SJCRH30 (cell line): ENCODE measurements around the gene NOL6. TPM values are rescaled to one million over a fixed set of nuclear protein-coding genes. Genes with fewer than 3 reads are reported as not detected.
A peak's percentile ranks its signal among the peaks of the same experiment; 100 is the strongest.

Experiments
- DNase-seq, 2 experiments: peaks; one replicate each; pipeline ENCODE4 v3.0.0-alpha.2; 2015 to 2020
- H3K27ac ChIP-seq: fragments of 250-450 bp; sonication (Bioruptor Pico); 2 replicates; pipeline ENCODE4 v1.5.1; 2020; ENCODE audit warnings: mild to moderate bottlenecking, moderate library complexity
- H3K27me3 ChIP-seq: fragments of 250-450 bp; sonication (Bioruptor Pico); 2 replicates; pipeline ENCODE4 v1.5.1; 2020; ENCODE audit warnings: mild to moderate bottlenecking, moderate library complexity
- H3K36me3 ChIP-seq: fragments of 250-450 bp; sonication (Bioruptor Pico); 2 replicates; pipeline ENCODE4 v1.5.1; 2020; ENCODE audit warnings: mild to moderate bottlenecking, moderate library complexity
- H3K4me1 ChIP-seq: fragments of 250-450 bp; sonication (Bioruptor Pico); 2 replicates; pipeline ENCODE4 v1.5.1; 2020; ENCODE audit warnings: mild to moderate bottlenecking, moderate library complexity
- H3K4me3 ChIP-seq: fragments of 250-450 bp; sonication (Bioruptor Pico); 2 replicates; pipeline ENCODE4 v1.5.1; 2020; ENCODE audit warnings: mild to moderate bottlenecking, moderate library complexity
- H3K9me3 ChIP-seq: fragments of 250-450 bp; sonication (Bioruptor Pico); replicated peaks from 2 replicates; pipeline ENCODE4 v1.5.1; 2020; ENCODE audit warnings: mild to moderate bottlenecking, moderate library complexity
- total RNA-seq: library from RNA; depleted of rRNA; stranded (reverse); fragments of >200 nt; shearing (Covaris generic); gene quantifications from 2 replicates; pipeline ENCODE4 v1.2.3, GENCODE V29; 2014; rRNA removed

NOL6 gene
- total RNA-seq, 1 experiment from 2014 or later = 27.5 TPM

- no peaks in the 10 kb centered on the region for H3K27me3 ChIP-seq
- no peak for DNase-seq
- no peak overlapping the region for H3K4me3 ChIP-seq
- H3K27ac ChIP-seq = no peak overlapping the region
- H3K36me3 ChIP-seq = no peaks in the 10 kb centered on the region
- H3K9me3 ChIP-seq = no peaks in the 10 kb centered on the region
- no peaks in the 10 kb centered on the region; the same call in 1 of the 2 replicates for H3K4me1 ChIP-seq
Observed at GRCh38 chr9:33416996-33417395, 56.7 kb downstream of the NOL6 start.

- peak; percentile 60 to 72 for DNase-seq
- Histone ChIP-seq H3K4me1 (no peaks in the 10 kb centered on the region; the same call in 1 of the 2 replicates), H3K9me3 (no peaks in the 10 kb centered on the region)
Observed at GRCh38 chr9:33415501-33416038, 58.2 kb downstream of the NOL6 start.

GRCh38 chr9:33414889-33415500, 58.7 kb downstream of the NOL6 start:
- Histone ChIP-seq H3K9me3 (no peaks in the 10 kb centered on the region), H3K4me3 (no peak overlapping the region), H3K4me1 (no peaks in the 10 kb centered on the region; the same call in 1 of the 2 replicates), H3K36me3 (no peaks in the 10 kb centered on the region), H3K27ac (no peak overlapping the region), H3K27me3 (no peaks in the 10 kb centered on the region)
- no peak for DNase-seq

More at GRCh38 chr9:33415501-33416038, 58.2 kb downstream of the NOL6 start:
- Histone ChIP-seq H3K27me3 (no peaks in the 10 kb centered on the region), H3K36me3 (no peaks in the 10 kb centered on the region), H3K4me3 (no peak overlapping the region), H3K27ac (no peak overlapping the region)

- no peaks in the 10 kb centered on the region for H3K9me3 ChIP-seq
- H3K27ac ChIP-seq = no peak overlapping the region
- no peaks in the 10 kb centered on the region for H3K36me3 ChIP-seq
- H3K4me1 ChIP-seq = no peaks in the 10 kb centered on the region; the same call in 1 of the 2 replicates
- no peak overlapping the region for H3K4me3 ChIP-seq
- no peaks in the 10 kb centered on the region for H3K27me3 ChIP-seq
- DNase-seq = no peak
Observed at GRCh38 chr9:33414268-33414667, 59.5 kb downstream of the NOL6 start.

Other genes with a start within 250 kb of the NOL6 start
- gene SPINK4, start 233.8 kb downstream of the NOL6 start, total RNA-seq = not detected in 2 replicates
- 48.2 and 58.4 TPM in 2 replicates for gene BAG1, start 209.2 kb downstream of the NOL6 start, total RNA-seq
- 67.6 and 74.5 TPM in 2 replicates for gene CHMP5, start 208.9 kb downstream of the NOL6 start, total RNA-seq
- 22.2 and 22.6 TPM in 2 replicates for gene NFX1, start 183.4 kb downstream of the NOL6 start, total RNA-seq
- gene AQP7, start 71.4 kb downstream of the NOL6 start, total RNA-seq = 0.05 and 0.32 TPM in 2 replicates
- 17.3 and 20.6 TPM in 2 replicates for gene AQP3, start 26.3 kb downstream of the NOL6 start, total RNA-seq
- 13.3 and 23.4 TPM in 2 replicates for gene ANKRD18B, start 50.3 kb upstream of the NOL6 start, total RNA-seq